Smooth muscle cell of trachea (primary cell): Measurements from ENCODE around the gene NUP155. TPM values are rescaled to one million over a fixed set of nuclear protein-coding genes. Genes with fewer than 3 reads are reported as not detected.

Experiments
- total RNA-seq: library from RNA; depleted of rRNA; stranded (reverse); fragments of >200 nt; gene quantifications from 2 replicates; pipeline ENCODE4 v1.2.1, GENCODE V29; 2014

The NUP155 gene
- 22.2 and 37.2 TPM in 2 replicates for total RNA-seq

GRCh38 chr5:37370864-37371726 is at the start of gene NUP155:
Gene NUP155, minus strand, starts transcription at chr5:37371106. Its CDS starts 129 bp downstream, at chr5:37370977.

DNA sequence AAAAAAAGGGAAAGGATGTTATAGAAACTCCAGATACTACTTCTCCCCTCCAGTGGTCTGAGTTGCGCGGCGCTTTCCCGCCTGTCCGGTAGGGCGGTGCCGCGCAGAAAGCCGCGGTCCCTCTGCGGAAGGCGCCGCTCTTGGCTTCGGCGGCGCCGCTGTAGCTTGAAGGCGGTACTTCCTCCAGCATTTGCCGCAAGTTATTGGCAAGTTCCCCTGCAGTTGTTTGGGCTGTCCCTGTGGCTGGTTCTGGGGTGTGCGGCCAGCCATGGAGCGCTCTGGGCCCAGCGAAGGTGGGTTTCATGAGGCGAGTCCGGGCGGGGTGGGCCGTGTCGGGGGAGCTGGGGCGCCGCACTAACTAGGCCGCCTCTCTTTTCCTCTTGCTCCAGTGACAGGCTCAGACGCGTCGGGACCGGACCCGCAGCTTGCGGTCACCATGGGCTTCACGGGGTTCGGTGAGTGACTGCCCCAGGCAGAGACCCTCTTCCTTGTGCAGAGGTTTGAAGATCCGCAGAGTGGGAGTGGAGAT is 8.3 kb upstream of the NUP155 start, which contains the start of gene WDR70:
TSS of gene WDR70 (plus strand) at position 219 of the 529 bp plus-strand sequence. CDS start at position 269, 50 bp downstream.

GRCh38 chr5:37248970-37249814 is 121.7 kb downstream of the NUP155 start, which contains the start of gene CPLANE1:
Gene CPLANE1, minus strand, starts transcription at chr5:37249376. Its CDS starts 1,678 bp downstream, at chr5:37247698.

Other genes starting within 250 kb of the NUP155 start
- gene CPLANE1, start 121.7 kb downstream of the NUP155 start, total RNA-seq, result 18.4 and 27.6 TPM in 2 replicates
- 30.8 and 41.6 TPM in 2 replicates for gene WDR70, start 8.2 kb upstream of the NUP155 start, total RNA-seq